ENCODE data around the gene PCIF1. TPM values are rescaled to one million over a fixed set of nuclear protein-coding genes. Genes with fewer than 3 reads are reported as not detected.
"Not testable (repeated sequence)": the region's sequence is repeated elsewhere in the genome, so short reads cannot be mapped to it uniquely, and the experiment has no call there.

The PCIF1 gene
- total RNA-seq, 1 donor from 2014 or later, result 45.2 TPM

GRCh38 chr20:45927071-45927878 lies 7.2 kb upstream of the PCIF1 start:
- Mint-ChIP-seq H3K27ac (no peak overlapping the region), H3K9me3 (no peaks in the 10 kb centered on the region), H3K36me3 (no peaks in the 10 kb centered on the region), H3K4me3 (no peak overlapping the region), H3K27me3 (ENCODE audit: low read depth) (no peaks in the 10 kb centered on the region), H3K4me1 (peaks cover 5% of the 10 kb centered on the region)
- no peak for DNase-seq (ENCODE audit: low spot score in 2 of 2, unreplicated experiment in 2 of 2)
- no peak for TF ChIP-seq CTCF (IDR thresholded peaks at IDR 0.05; ENCODE audit: unreplicated experiment)

- H3K36me3 Mint-ChIP-seq; H3K27me3 Mint-ChIP-seq (ENCODE audit: low read depth); DNase-seq (ENCODE audit: low spot score in 2 of 2, unreplicated experiment in 2 of 2); H3K9me3 Mint-ChIP-seq; H3K27ac Mint-ChIP-seq; H3K4me3 Mint-ChIP-seq: not testable (repeated sequence)
- H3K4me1 Mint-ChIP-seq, result peaks cover 14% of the 10 kb centered on the region
Observed at GRCh38 chr20:45931680-45932079, 2.8 kb upstream of the PCIF1 start.

GRCh38 chr20:45933266-45934045 lies 1.0 kb upstream of the PCIF1 start:
- H3K36me3 Mint-ChIP-seq, result peaks cover 11% of the 10 kb centered on the region
- TF ChIP-seq CTCF (IDR thresholded peaks at IDR 0.05; ENCODE audit: unreplicated experiment), result no peak
- no peaks in the 10 kb centered on the region for H3K9me3 Mint-ChIP-seq
- H3K4me3 Mint-ChIP-seq, result peak overlapping the region; percentile 97
- H3K27ac Mint-ChIP-seq, result peak overlapping the region; percentile 99
- DNase-seq (ENCODE audit: low spot score in 2 of 2, unreplicated experiment in 2 of 2), result peak in 1 of 2 experiments; percentile 61
- H3K27me3 Mint-ChIP-seq (ENCODE audit: low read depth), result no peaks in the 10 kb centered on the region
- H3K4me1 Mint-ChIP-seq, result peaks cover 17% of the 10 kb centered on the region

GRCh38 chr20:45934046-45934585 lies 367 bp upstream of the PCIF1 start:
- Mint-ChIP-seq H3K9me3 (no peaks in the 10 kb centered on the region), H3K4me3 (peak overlapping the region; percentile 97), H3K36me3 (peaks cover 12% of the 10 kb centered on the region), H3K27me3 (ENCODE audit: low read depth) (no peaks in the 10 kb centered on the region), H3K27ac (peak overlapping the region; percentile 99), H3K4me1 (peaks cover 17% of the 10 kb centered on the region)
- DNase-seq (ENCODE audit: low spot score in 2 of 2, unreplicated experiment in 2 of 2), result no peak
- no peak for TF ChIP-seq CTCF (IDR thresholded peaks at IDR 0.05; ENCODE audit: unreplicated experiment)

- peaks cover 21% of the 10 kb centered on the region for H3K36me3 Mint-ChIP-seq
Observed at GRCh38 chr20:45935416-45936046, 1.0 kb downstream of the PCIF1 start.

More at GRCh38 chr20:45935416-45936046, 1.0 kb downstream of the PCIF1 start:
- Mint-ChIP-seq H3K27me3 (ENCODE audit: low read depth) (no peaks in the 10 kb centered on the region), H3K4me1 (peaks cover 17% of the 10 kb centered on the region), H3K4me3 (peak overlapping the region; percentile 87), H3K27ac (peak overlapping the region; percentile 97), H3K9me3 (no peaks in the 10 kb centered on the region)
- no peak for DNase-seq (ENCODE audit: low spot score in 2 of 2, unreplicated experiment in 2 of 2)
- no peak for TF ChIP-seq CTCF (IDR thresholded peaks at IDR 0.05; ENCODE audit: unreplicated experiment)

Measured in mesothelial cell of epicardium (in vitro differentiated cells).